ENCODE measurements around the gene AEN.

Gene AEN

GRCh38 chr15:88651136-88651732, 30.1 kb downstream of the AEN start:
- no peaks in the 10 kb centered on the region for H3K36me3 ChIP-seq (ENCODE audit: insufficient read depth, low read length)
- peaks cover 22% of the 10 kb centered on the region for H3K4me1 ChIP-seq (ENCODE audit: control insufficient read depth, insufficient read depth, low read length, unreplicated experiment)
- H3K27ac ChIP-seq (ENCODE audit: low read depth, low read length), result no peak overlapping the region

DNA sequence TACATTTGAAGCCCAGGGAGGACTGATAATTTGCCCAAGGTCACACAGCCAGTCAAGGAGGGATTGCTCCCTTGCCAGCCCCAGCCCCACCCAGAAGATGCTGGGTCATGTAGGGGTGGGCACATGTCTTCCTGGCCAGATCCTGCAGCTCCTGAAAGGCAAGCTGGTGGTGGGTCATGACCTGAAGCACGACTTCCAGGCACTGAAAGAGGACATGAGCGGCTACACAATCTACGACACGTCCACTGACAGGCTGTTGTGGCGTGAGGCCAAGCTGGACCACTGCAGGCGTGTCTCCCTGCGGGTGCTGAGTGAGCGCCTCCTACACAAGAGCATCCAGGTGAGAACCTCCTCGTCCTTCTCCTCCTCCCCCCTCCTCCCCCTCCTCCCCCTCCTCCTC, 30.8 kb downstream of the AEN start:
- no peaks in the 10 kb centered on the region for H3K79me2 ChIP-seq (ENCODE audit: control insufficient read depth, insufficient read depth, low read length, unreplicated experiment)
- H3K36me3 ChIP-seq (ENCODE audit: insufficient read depth, low read length), result no peaks in the 10 kb centered on the region
- H2AFZ ChIP-seq (ENCODE audit: low read length, unreplicated experiment), result no peak overlapping the region
- no peak overlapping the region for H3K27ac ChIP-seq (ENCODE audit: low read depth, low read length)
- no peaks in the 10 kb centered on the region for H3K27me3 ChIP-seq (ENCODE audit: insufficient read depth, low read length)
- H3K4me3 ChIP-seq (ENCODE audit: low read depth, low read length), result no peak overlapping the region
- peaks cover 22% of the 10 kb centered on the region for H3K4me1 ChIP-seq (ENCODE audit: control insufficient read depth, insufficient read depth, low read length, unreplicated experiment)

More at GRCh38 chr15:88651136-88651732, 30.1 kb downstream of the AEN start:
- Histone ChIP-seq H3K27me3 (ENCODE audit: insufficient read depth, low read length) (no peaks in the 10 kb centered on the region), H2AFZ (ENCODE audit: low read length, unreplicated experiment) (no peak overlapping the region), H3K79me2 (ENCODE audit: control insufficient read depth, insufficient read depth, low read length, unreplicated experiment) (no peaks in the 10 kb centered on the region), H3K4me3 (ENCODE audit: low read depth, low read length) (no peak overlapping the region)

- Histone ChIP-seq H2AFZ (ENCODE audit: low read length, unreplicated experiment) (no peak overlapping the region), H3K4me3 (ENCODE audit: low read depth, low read length) (no peak overlapping the region), H3K79me2 (ENCODE audit: control insufficient read depth, insufficient read depth, low read length, unreplicated experiment) (no peaks in the 10 kb centered on the region), H3K27me3 (ENCODE audit: insufficient read depth, low read length) (no peaks in the 10 kb centered on the region), H3K36me3 (ENCODE audit: insufficient read depth, low read length) (no peaks in the 10 kb centered on the region), H3K4me1 (ENCODE audit: control insufficient read depth, insufficient read depth, low read length, unreplicated experiment) (peaks cover 22% of the 10 kb centered on the region), H3K27ac (ENCODE audit: low read depth, low read length) (no peak overlapping the region)
Measured at GRCh38 chr15:88652456-88653199, 31.5 kb downstream of the AEN start.

DNA sequence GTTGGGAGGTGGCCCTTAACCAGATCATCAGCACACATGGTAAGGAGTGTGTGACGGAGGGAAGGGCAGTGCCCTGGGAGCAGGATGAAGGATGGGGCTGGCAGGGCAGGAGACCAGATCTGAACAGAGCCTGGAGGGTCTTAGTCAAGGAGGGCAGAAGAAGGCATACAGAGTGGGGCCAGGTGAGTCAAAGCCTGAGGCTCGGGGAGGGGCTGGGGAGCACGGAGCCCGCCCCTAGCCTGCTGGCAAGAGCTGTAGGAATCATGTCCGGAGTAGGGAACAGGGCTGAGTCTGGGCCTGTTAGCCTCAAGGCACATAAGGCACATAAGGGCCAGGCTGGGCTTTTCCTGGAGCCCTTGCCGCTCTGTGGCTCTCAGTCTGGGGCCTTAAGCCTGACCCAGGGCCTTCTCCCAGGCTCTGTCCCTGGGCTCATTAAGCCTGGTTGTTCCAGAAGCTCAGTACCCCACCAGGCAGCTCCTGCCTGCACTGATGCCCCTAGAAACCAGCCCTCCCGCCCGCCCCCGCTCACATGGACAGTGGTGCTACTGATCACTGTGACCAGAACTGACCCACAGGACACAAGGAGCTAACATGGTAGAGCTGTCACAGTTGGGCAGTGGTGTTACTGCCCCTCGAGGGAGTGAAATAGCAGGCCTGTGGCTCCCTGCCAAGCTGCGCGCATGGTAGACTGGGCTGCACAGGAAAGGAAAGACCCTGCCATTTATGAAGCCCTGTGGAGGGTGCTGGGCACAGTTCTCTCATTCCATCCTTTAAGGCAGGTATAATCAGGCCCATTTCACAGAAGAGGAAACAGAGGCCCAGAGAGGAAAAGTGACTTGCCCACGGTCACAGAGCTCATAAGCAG, 32.3 kb downstream of the AEN start:
- H3K4me1 ChIP-seq (ENCODE audit: control insufficient read depth, insufficient read depth, low read length, unreplicated experiment), result peaks cover 15% of the 10 kb centered on the region
- no peak overlapping the region for H2AFZ ChIP-seq (ENCODE audit: low read length, unreplicated experiment)
- no peak overlapping the region for H3K4me3 ChIP-seq (ENCODE audit: low read depth, low read length)
- no peaks in the 10 kb centered on the region for H3K36me3 ChIP-seq (ENCODE audit: insufficient read depth, low read length)
- no peak overlapping the region for H3K27ac ChIP-seq (ENCODE audit: low read depth, low read length)
- H3K27me3 ChIP-seq (ENCODE audit: insufficient read depth, low read length), result no peaks in the 10 kb centered on the region
- H3K79me2 ChIP-seq (ENCODE audit: control insufficient read depth, insufficient read depth, low read length, unreplicated experiment), result no peaks in the 10 kb centered on the region

GRCh38 chr15:88654430-88655102, 33.4 kb downstream of the AEN start:
- Histone ChIP-seq H3K79me2 (ENCODE audit: control insufficient read depth, insufficient read depth, low read length, unreplicated experiment) (no peaks in the 10 kb centered on the region), H3K27me3 (ENCODE audit: insufficient read depth, low read length) (no peaks in the 10 kb centered on the region), H2AFZ (ENCODE audit: low read length, unreplicated experiment) (no peak overlapping the region), H3K36me3 (ENCODE audit: insufficient read depth, low read length) (no peaks in the 10 kb centered on the region), H3K4me3 (ENCODE audit: low read depth, low read length) (no peak overlapping the region), H3K4me1 (ENCODE audit: control insufficient read depth, insufficient read depth, low read length, unreplicated experiment) (peaks cover 12% of the 10 kb centered on the region), H3K27ac (ENCODE audit: low read depth, low read length) (no peak overlapping the region)

GRCh38 chr15:88655103-88655553, 34.0 kb downstream of the AEN start:
- Histone ChIP-seq H3K79me2 (ENCODE audit: control insufficient read depth, insufficient read depth, low read length, unreplicated experiment) (no peaks in the 10 kb centered on the region), H3K36me3 (ENCODE audit: insufficient read depth, low read length) (no peaks in the 10 kb centered on the region), H3K4me1 (ENCODE audit: control insufficient read depth, insufficient read depth, low read length, unreplicated experiment) (peaks cover 13% of the 10 kb centered on the region), H3K27ac (ENCODE audit: low read depth, low read length) (no peak overlapping the region), H3K4me3 (ENCODE audit: low read depth, low read length) (no peak overlapping the region), H2AFZ (ENCODE audit: low read length, unreplicated experiment) (no peak overlapping the region), H3K27me3 (ENCODE audit: insufficient read depth, low read length) (no peaks in the 10 kb centered on the region)

- Histone ChIP-seq H3K4me1 (ENCODE audit: control insufficient read depth, insufficient read depth, low read length, unreplicated experiment) (peaks cover 20% of the 10 kb centered on the region), H3K4me3 (ENCODE audit: low read depth, low read length) (no peak overlapping the region), H3K79me2 (ENCODE audit: control insufficient read depth, insufficient read depth, low read length, unreplicated experiment) (no peaks in the 10 kb centered on the region), H2AFZ (ENCODE audit: low read length, unreplicated experiment) (no peak overlapping the region), H3K27ac (ENCODE audit: low read depth, low read length) (no peak overlapping the region), H3K36me3 (ENCODE audit: insufficient read depth, low read length) (no peaks in the 10 kb centered on the region), H3K27me3 (ENCODE audit: insufficient read depth, low read length) (no peaks in the 10 kb centered on the region)
Measured at GRCh38 chr15:88655800-88656488, 34.8 kb downstream of the AEN start.

GRCh38 chr15:88656760-88657221, 35.7 kb downstream of the AEN start:
- Histone ChIP-seq H3K27ac (ENCODE audit: low read depth, low read length) (no peak overlapping the region), H3K79me2 (ENCODE audit: control insufficient read depth, insufficient read depth, low read length, unreplicated experiment) (no peaks in the 10 kb centered on the region), H3K4me3 (ENCODE audit: low read depth, low read length) (no peak overlapping the region), H3K36me3 (ENCODE audit: insufficient read depth, low read length) (no peaks in the 10 kb centered on the region), H3K27me3 (ENCODE audit: insufficient read depth, low read length) (no peaks in the 10 kb centered on the region), H2AFZ (ENCODE audit: low read length, unreplicated experiment) (no peak overlapping the region), H3K4me1 (ENCODE audit: control insufficient read depth, insufficient read depth, low read length, unreplicated experiment) (peaks cover 26% of the 10 kb centered on the region)

- Histone ChIP-seq H3K36me3 (ENCODE audit: insufficient read depth, low read length) (no peaks in the 10 kb centered on the region), H3K27ac (ENCODE audit: low read depth, low read length) (no peak overlapping the region), H2AFZ (ENCODE audit: low read length, unreplicated experiment) (no peak overlapping the region), H3K27me3 (ENCODE audit: insufficient read depth, low read length) (no peaks in the 10 kb centered on the region), H3K4me1 (ENCODE audit: control insufficient read depth, insufficient read depth, low read length, unreplicated experiment) (peaks cover 30% of the 10 kb centered on the region), H3K4me3 (ENCODE audit: low read depth, low read length) (no peak overlapping the region), H3K79me2 (ENCODE audit: control insufficient read depth, insufficient read depth, low read length, unreplicated experiment) (no peaks in the 10 kb centered on the region)
Measured at GRCh38 chr15:88657326-88658069, 36.4 kb downstream of the AEN start.
